ENCODE results near the gene SCN9A. TPM values are rescaled to one million over a fixed set of nuclear protein-coding genes. Genes with fewer than 3 reads are reported as not detected.

Gene SCN9A
- total RNA-seq, 4 donors from 2014 or later: 1.5 to 14.2 (median 4.6) TPM

DNA sequence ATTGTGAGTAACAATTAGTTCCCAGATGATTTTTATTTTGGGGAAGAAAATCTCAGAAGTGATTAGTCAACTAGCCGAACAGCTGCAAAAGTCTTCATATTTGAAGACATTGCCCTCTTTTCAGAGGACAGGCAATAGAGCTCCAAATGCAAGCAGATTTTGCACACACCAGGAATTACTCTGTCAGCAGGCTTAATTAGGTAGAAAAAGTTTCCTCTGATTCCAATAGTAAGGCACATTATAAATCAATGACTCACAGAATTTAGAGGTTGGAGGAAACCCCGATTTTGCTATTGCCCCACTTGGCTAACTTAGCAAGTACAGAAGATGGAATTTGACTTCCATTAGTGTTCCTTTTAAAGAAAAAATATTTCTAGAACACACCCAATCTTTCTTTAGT lies 217.2 kb downstream of the SCN9A start:
- Histone ChIP-seq H3K36me3 (no peaks in the 10 kb centered on the region), H3K4me1 (no peaks in the 10 kb centered on the region), H3K27ac (no peak overlapping the region), H3K9me3 (no peaks in the 10 kb centered on the region), H3K4me3 (no peak overlapping the region), H3K27me3 (no peaks in the 10 kb centered on the region)
- intact Hi-C loops (cut with DNase I; ENCODE audit: low total_unique reads): no loop called here
- DNase-seq: no peak
- TF ChIP-seq POLR2A (IDR thresholded peaks at IDR 0.05): no peak
- TF ChIP-seq, protein P1, sequence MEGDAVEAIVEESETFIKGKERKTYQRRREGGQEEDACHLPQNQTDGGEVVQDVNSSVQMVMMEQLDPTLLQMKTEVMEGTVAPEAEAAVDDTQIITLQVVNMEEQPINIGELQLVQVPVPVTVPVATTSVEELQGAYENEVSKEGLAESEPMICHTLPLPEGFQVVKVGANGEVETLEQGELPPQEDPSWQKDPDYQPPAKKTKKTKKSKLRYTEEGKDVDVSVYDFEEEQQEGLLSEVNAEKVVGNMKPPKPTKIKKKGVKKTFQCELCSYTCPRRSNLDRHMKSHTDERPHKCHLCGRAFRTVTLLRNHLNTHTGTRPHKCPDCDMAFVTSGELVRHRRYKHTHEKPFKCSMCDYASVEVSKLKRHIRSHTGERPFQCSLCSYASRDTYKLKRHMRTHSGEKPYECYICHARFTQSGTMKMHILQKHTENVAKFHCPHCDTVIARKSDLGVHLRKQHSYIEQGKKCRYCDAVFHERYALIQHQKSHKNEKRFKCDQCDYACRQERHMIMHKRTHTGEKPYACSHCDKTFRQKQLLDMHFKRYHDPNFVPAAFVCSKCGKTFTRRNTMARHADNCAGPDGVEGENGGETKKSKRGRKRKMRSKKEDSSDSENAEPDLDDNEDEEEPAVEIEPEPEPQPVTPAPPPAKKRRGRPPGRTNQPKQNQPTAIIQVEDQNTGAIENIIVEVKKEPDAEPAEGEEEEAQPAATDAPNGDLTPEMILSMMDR (IDR thresholded peaks at IDR 0.05): no peak

DNA sequence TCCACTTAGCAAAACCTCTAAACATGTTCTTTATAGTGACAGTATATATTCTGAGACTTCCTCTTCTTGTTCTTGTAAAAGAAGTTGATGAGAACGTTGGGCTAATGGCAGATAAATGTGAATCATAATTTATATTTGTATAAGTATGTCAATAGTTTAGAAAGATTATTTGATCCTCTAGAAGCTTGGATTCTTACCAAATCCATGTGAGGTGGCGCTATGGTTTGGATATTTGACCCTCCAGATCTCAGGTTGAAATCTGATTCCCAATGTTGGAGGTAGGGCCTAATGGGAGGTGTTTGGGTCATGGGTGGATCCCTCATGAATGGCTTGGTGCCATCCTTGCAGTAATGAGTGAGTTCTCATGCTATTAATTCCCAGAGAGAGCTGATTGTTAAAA lies 218.2 kb downstream of the SCN9A start:
- Histone ChIP-seq H3K27ac (no peak overlapping the region), H3K36me3 (no peaks in the 10 kb centered on the region), H3K27me3 (no peaks in the 10 kb centered on the region), H3K4me3 (no peak overlapping the region), H3K9me3 (no peaks in the 10 kb centered on the region), H3K4me1 (no peaks in the 10 kb centered on the region)
- no peak for DNase-seq
- intact Hi-C loops (cut with DNase I; ENCODE audit: low total_unique reads): no loop called here
- no peak for TF ChIP-seq POLR2A (IDR thresholded peaks at IDR 0.05)
- TF ChIP-seq, protein P1 (IDR thresholded peaks at IDR 0.05): no peak

DNA sequence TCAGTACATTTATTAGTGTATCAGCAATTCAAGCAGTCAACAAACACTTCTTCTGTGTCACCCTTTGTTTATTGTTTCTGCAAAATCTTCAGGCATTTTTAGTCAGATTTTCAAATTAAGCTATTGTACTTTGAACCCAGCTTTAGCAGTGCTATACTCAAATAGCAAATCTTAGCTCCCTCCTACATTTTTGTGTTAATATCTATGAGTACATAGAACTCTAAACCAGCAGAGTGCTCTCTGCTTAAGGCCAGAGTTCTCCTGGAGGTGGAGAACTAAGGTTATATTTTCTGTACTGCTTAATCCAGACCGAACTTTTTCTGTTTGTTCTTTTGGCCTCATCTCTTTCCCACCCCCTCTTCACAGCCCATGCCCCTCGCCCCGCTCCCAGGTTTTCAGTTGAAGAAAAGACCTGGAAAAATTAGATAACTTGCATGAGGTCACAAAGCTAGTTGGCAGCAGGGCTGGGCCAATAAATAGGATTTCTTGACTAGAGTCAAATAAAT lies 218.7 kb downstream of the SCN9A start:
- no peak overlapping the region for H3K27ac ChIP-seq
- intact Hi-C loops (cut with DNase I; ENCODE audit: low total_unique reads): no loop called here
- H3K27me3 ChIP-seq: no peaks in the 10 kb centered on the region
- H3K9me3 ChIP-seq: no peaks in the 10 kb centered on the region
- H3K36me3 ChIP-seq: no peaks in the 10 kb centered on the region
- H3K4me1 ChIP-seq: no peaks in the 10 kb centered on the region
- no peak for DNase-seq
- no peak overlapping the region for H3K4me3 ChIP-seq
- no peak for TF ChIP-seq POLR2A (IDR thresholded peaks at IDR 0.05)
- TF ChIP-seq, protein P1 (IDR thresholded peaks at IDR 0.05): no peak

DNA sequence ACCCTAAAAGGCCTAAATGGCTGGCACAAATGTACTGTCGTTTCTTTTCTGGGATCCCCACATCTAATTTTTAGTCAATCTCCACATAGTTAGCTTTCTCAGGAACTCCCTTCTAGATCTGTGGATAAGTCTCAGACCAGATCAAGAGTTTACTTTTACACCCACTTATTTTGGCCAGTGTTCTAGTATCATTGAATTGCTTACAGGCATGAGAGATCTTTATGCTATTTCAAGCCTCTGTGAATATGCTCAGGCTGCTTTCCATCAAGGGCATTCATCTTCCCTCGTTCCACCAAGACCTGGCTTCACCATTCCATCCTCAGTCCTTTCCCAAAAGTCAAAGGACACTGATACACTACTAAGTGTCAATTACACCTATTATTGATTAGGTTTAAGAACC lies 220.2 kb downstream of the SCN9A start:
- Histone ChIP-seq H3K4me1 (no peaks in the 10 kb centered on the region), H3K36me3 (no peaks in the 10 kb centered on the region), H3K9me3 (no peaks in the 10 kb centered on the region), H3K27me3 (no peaks in the 10 kb centered on the region), H3K4me3 (no peak overlapping the region), H3K27ac (no peak overlapping the region)
- TF ChIP-seq, protein P1 (IDR thresholded peaks at IDR 0.05): no peak
- TF ChIP-seq POLR2A (IDR thresholded peaks at IDR 0.05): no peak
- no peak for DNase-seq
- intact Hi-C loops (cut with DNase I; ENCODE audit: low total_unique reads): no loop called here

DNA sequence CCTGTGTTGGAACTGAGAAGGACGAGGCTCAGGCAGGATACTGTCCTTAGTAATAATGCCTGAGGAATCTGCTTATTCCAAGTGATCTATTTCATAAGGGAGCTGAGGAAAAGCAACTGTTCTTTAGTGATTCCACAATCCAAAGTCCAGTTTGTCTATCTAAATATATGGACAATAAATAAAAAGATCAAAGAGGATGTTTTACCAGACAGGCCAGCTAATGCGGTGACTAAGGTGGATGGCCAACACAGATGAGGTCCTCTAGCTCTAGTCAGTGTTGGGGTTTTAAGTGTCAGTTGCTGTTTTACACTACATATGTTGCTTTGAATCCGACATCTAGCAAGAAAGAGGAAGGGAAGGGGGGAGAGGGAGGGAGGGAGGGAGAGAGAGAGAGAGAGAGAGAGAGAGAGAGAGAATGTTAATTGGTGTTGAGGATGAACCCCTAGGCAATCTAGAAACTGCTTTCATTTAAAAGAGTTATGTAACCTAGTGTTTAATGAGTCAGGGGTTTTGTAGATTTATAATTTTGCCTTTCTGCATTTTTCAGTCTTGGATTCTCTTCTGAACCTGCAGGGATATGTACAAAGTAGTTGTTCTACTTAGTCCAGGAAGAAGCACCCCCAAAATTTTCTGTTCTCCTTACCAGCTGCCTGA lies 220.9 kb downstream of the SCN9A start:
- H3K4me3 ChIP-seq: no peak overlapping the region
- H3K4me1 ChIP-seq: no peaks in the 10 kb centered on the region
- TF ChIP-seq, protein P1 (IDR thresholded peaks at IDR 0.05): no peak
- no peak for TF ChIP-seq POLR2A (IDR thresholded peaks at IDR 0.05)
- intact Hi-C loops (cut with DNase I; ENCODE audit: low total_unique reads): no loop called here
- no peak for DNase-seq
- no peak overlapping the region for H3K27ac ChIP-seq
- no peaks in the 10 kb centered on the region for H3K9me3 ChIP-seq
- no peaks in the 10 kb centered on the region for H3K36me3 ChIP-seq
- no peaks in the 10 kb centered on the region for H3K27me3 ChIP-seq

Measured in uterus (tissue), 4 donors.